DMS114 treated with DMSO at 0.1 percent for 48 hours (cell line): ENCODE results near the gene ITPKC.
"Not testable (repeated sequence)": the region's sequence is repeated elsewhere in the genome, so short reads cannot be mapped to it uniquely, and the experiment has no call there.

Experiments used
- DNase-seq: peaks from one replicate; lab custom pipeline; 2025; ENCODE audit not compliant: unreplicated experiment; lab: John Stamatoyannopoulos, UW

Gene ITPKC

GRCh38 chr19:40714441-40715299, 2.2 kb upstream of the ITPKC start:
- DNase-seq, result peak; percentile 94

GRCh38 chr19:40716031-40716481, 856 bp upstream of the ITPKC start:
- no peak for DNase-seq

GRCh38 chr19:40717325-40717879, 490 bp downstream of the ITPKC start:
- no peak for DNase-seq

- no peak for DNase-seq
These were observed 1.2 kb downstream of the ITPKC start for GRCh38 chr19:40717880-40718773.

GRCh38 chr19:40718774-40719391, 2.0 kb downstream of the ITPKC start:
- no peak for DNase-seq

- no peak for DNase-seq
These were observed 2.5 kb downstream of the ITPKC start for GRCh38 chr19:40719414-40719894.

- DNase-seq, result no peak
These were observed 4.2 kb downstream of the ITPKC start for GRCh38 chr19:40721140-40721486.

GRCh38 chr19:40721936-40722661, 5.2 kb downstream of the ITPKC start:
- no peak for DNase-seq

GRCh38 chr19:40723661-40724254, 6.8 kb downstream of the ITPKC start:
- DNase-seq, result no peak

- no peak for DNase-seq
These were observed 7.4 kb downstream of the ITPKC start for GRCh38 chr19:40724315-40724714.

GRCh38 chr19:40724855-40725254, 7.9 kb downstream of the ITPKC start:
- DNase-seq, result no peak

GRCh38 chr19:40726279-40726678, 9.4 kb downstream of the ITPKC start:
- no peak for DNase-seq

GRCh38 chr19:40730065-40730464, 13.2 kb downstream of the ITPKC start:
- DNase-seq, result not testable (repeated sequence)

- not testable (repeated sequence) for DNase-seq
These were observed 15.4 kb downstream of the ITPKC start for GRCh38 chr19:40732304-40732703.

GRCh38 chr19:40733149-40733548, 16.2 kb downstream of the ITPKC start:
- DNase-seq, result no peak

- DNase-seq, result no peak
These were observed 18.3 kb downstream of the ITPKC start for GRCh38 chr19:40735013-40735771.

- no peak for DNase-seq
These were observed 19.7 kb downstream of the ITPKC start for GRCh38 chr19:40736661-40737060.

GRCh38 chr19:40737102-40737644, 20.3 kb downstream of the ITPKC start:
- no peak for DNase-seq
